BLaER1 (cell line): Measurements from ENCODE around the gene MTA3.
"Not testable (repeated sequence)": the region's sequence is repeated elsewhere in the genome, so short reads cannot be mapped to it uniquely, and the experiment has no call there.

ENCODE experiments used
- H3K27ac ChIP-seq: shearing (Covaris generic); formaldehyde crosslinking; 2 replicates; pipeline ENCODE4 v1.8.1; 2022
- H3K27me3 ChIP-seq: shearing (Covaris generic); formaldehyde crosslinking; 2 replicates; pipeline ENCODE4 v1.8.1; 2022
- H3K36me3 ChIP-seq: shearing (Covaris generic); formaldehyde crosslinking; 2 replicates; pipeline ENCODE4 v1.8.1; 2022
- H3K4me1 ChIP-seq: shearing (Covaris generic); formaldehyde crosslinking; 2 replicates; pipeline ENCODE4 v1.8.1; 2022
- H3K4me2 ChIP-seq: shearing (Covaris generic); formaldehyde crosslinking; 2 replicates; pipeline ENCODE4 v1.8.1; 2022
- H3K4me3 ChIP-seq: shearing (Covaris generic); formaldehyde crosslinking; 2 replicates; pipeline ENCODE4 v1.8.1; 2022
- H3K9ac ChIP-seq: shearing (Covaris generic); formaldehyde crosslinking; 2 replicates; pipeline ENCODE4 v1.8.1; 2022
- H3K9me3 ChIP-seq: shearing (Covaris generic); formaldehyde crosslinking; 2 replicates; pipeline ENCODE4 v1.8.1; 2022
- H4K20me1 ChIP-seq: shearing (Covaris generic); formaldehyde crosslinking; 2 replicates; pipeline ENCODE4 v1.8.1; 2022
- Cebpa-rat ChIP-seq: shearing (Covaris generic); IDR thresholded peaks from 2 replicates; pipeline ENCODE4 v1.8.1; 2022

Gene MTA3

DNA sequence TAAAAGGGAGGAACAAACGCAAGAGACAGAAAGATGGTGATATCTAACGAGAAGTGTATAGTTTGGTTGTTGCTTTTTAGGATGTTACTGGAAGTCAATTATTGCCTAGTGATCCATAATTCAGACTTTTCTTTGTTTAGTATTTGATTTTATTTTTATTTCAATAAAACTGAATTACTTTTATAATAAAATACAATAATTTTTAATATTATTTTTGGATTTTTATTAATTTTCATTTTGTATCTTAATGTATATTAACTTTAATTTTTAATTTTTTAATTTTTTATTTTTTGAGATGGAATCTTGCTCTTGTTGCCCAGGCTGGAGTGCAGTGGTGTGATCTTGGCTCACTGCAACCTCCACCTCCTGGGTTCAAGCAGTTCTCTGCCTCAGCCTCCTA is 55.6 kb downstream of the MTA3 start:
- no peak overlapping the region for H3K9ac ChIP-seq
- H3K27me3 ChIP-seq = no peaks in the 10 kb centered on the region
- H3K4me3 ChIP-seq = no peak overlapping the region
- H3K9me3 ChIP-seq = peaks cover 32% of the 10 kb centered on the region
- peaks cover 49% of the 10 kb centered on the region for H3K36me3 ChIP-seq
- no peak for TF ChIP-seq Cebpa-rat
- no peaks in the 10 kb centered on the region for H4K20me1 ChIP-seq
- H3K27ac ChIP-seq = no peak overlapping the region
- H3K4me2 ChIP-seq = no peak overlapping the region
- no peaks in the 10 kb centered on the region for H3K4me1 ChIP-seq

GRCh38 chr2:42628024-42628423 is 59.6 kb downstream of the MTA3 start:
- not testable (repeated sequence) for H3K9ac ChIP-seq, H3K27me3 ChIP-seq, H3K4me2 ChIP-seq, H4K20me1 ChIP-seq, H3K27ac ChIP-seq, H3K4me3 ChIP-seq, H3K4me1 ChIP-seq
- H3K36me3 ChIP-seq = peaks cover 37% of the 10 kb centered on the region
- peaks cover 17% of the 10 kb centered on the region; the same call in 1 of the 2 replicates for H3K9me3 ChIP-seq

- Histone ChIP-seq H3K4me2 (no peak overlapping the region), H3K9ac (no peak overlapping the region), H3K4me1 (no peaks in the 10 kb centered on the region), H3K4me3 (no peak overlapping the region), H3K36me3 (peaks cover 31% of the 10 kb centered on the region), H3K27me3 (no peaks in the 10 kb centered on the region), H3K27ac (no peak overlapping the region), H3K9me3 (peaks cover 22% of the 10 kb centered on the region; the same call in 1 of the 2 replicates), H4K20me1 (0 out of 2 replicates have a peak, but pooled peaks cover 5% of the 10 kb centered on the region)
- no peak for TF ChIP-seq Cebpa-rat
These were observed 68.5 kb downstream of the MTA3 start for GRCh38 chr2:42636934-42637333.

GRCh38 chr2:42638080-42638784 is 69.8 kb downstream of the MTA3 start:
- TF ChIP-seq Cebpa-rat = no peak
- no peaks in the 10 kb centered on the region for H3K27me3 ChIP-seq
- no peaks in the 10 kb centered on the region for H3K4me1 ChIP-seq
- H3K27ac ChIP-seq = no peak overlapping the region
- peaks cover 9% of the 10 kb centered on the region; the same call in 1 of the 2 replicates for H3K9me3 ChIP-seq
- no peak overlapping the region for H3K9ac ChIP-seq
- H3K36me3 ChIP-seq = peaks cover 23% of the 10 kb centered on the region
- H3K4me3 ChIP-seq = no peak overlapping the region
- no peak overlapping the region for H3K4me2 ChIP-seq
- 0 out of 2 replicates have a peak, but pooled peaks cover 5% of the 10 kb centered on the region for H4K20me1 ChIP-seq

DNA sequence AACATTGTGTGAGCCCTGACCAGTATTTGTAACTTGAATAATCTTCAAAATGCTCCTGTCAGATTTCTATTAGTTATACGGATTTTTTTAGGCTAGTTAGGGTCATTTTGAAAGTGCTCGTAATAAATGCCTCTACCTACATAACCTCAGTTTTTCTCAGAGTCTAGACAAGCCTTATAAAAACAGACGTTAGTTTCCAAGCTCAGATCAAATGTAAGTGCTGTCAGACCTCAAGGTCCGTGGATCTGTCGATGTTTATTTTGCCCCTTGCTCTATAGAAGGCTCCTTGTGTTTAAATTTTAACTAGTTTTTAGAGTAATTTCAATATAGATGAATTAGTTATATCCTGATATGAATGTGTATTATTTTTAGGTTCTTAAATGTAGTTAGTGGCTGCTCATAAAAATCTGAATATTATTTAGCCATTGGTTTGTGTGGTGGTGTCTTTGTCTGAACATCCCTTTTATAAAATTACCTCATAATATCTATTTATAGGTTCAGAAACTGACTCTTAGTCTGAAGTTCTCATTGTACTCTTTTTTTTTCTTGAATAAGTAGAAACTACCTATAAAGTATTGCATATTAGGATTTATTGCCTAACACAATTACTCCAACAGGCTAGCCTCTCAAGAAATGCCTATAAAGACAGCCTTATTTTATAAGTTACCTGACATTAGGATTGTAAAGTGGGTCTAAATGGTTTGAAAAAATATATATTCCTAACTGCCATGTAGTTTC is 71.1 kb downstream of the MTA3 start:
- H3K9me3 ChIP-seq = no peaks in the 10 kb centered on the region
- H3K27ac ChIP-seq = no peak overlapping the region
- H3K27me3 ChIP-seq = no peaks in the 10 kb centered on the region
- H3K4me1 ChIP-seq = no peaks in the 10 kb centered on the region
- no peak overlapping the region for H3K4me2 ChIP-seq
- no peak overlapping the region for H3K9ac ChIP-seq
- no peak overlapping the region for H3K4me3 ChIP-seq
- H4K20me1 ChIP-seq = 0 out of 2 replicates have a peak, but pooled peaks cover 5% of the 10 kb centered on the region
- TF ChIP-seq Cebpa-rat = no peak
- H3K36me3 ChIP-seq = peaks cover 21% of the 10 kb centered on the region

GRCh38 chr2:42640261-42640660 is 71.8 kb downstream of the MTA3 start:
- Histone ChIP-seq H3K36me3 (peaks cover 29% of the 10 kb centered on the region), H3K9ac (no peak overlapping the region), H3K4me1 (no peaks in the 10 kb centered on the region)

GRCh38 chr2:42642371-42642770 is 73.9 kb downstream of the MTA3 start:
- H3K9me3 ChIP-seq = peaks cover 21% of the 10 kb centered on the region
- peaks cover 49% of the 10 kb centered on the region for H3K36me3 ChIP-seq
- H3K4me3 ChIP-seq, H3K4me1 ChIP-seq, H3K27me3 ChIP-seq, H3K27ac ChIP-seq, H4K20me1 ChIP-seq, H3K4me2 ChIP-seq, H3K9ac ChIP-seq: not testable (repeated sequence)

More at GRCh38 chr2:42640261-42640660, 71.8 kb downstream of the MTA3 start:
- Histone ChIP-seq H3K4me2 (no peak overlapping the region), H4K20me1 (0 out of 2 replicates have a peak, but pooled peaks cover 5% of the 10 kb centered on the region), H3K27ac (no peak overlapping the region), H3K9me3 (peaks cover 7% of the 10 kb centered on the region), H3K4me3 (no peak overlapping the region), H3K27me3 (no peaks in the 10 kb centered on the region)
- no peak for TF ChIP-seq Cebpa-rat

GRCh38 chr2:42645551-42645950 is 77.1 kb downstream of the MTA3 start:
- Histone ChIP-seq H3K4me3 (no peak overlapping the region), H3K4me2 (no peak overlapping the region), H3K9me3 (peaks cover 21% of the 10 kb centered on the region), H4K20me1 (no peaks in the 10 kb centered on the region), H3K36me3 (peaks cover 57% of the 10 kb centered on the region), H3K27me3 (no peaks in the 10 kb centered on the region), H3K9ac (no peak overlapping the region), H3K4me1 (peaks cover 11% of the 10 kb centered on the region; the same call in 1 of the 2 replicates), H3K27ac (no peak overlapping the region)
- TF ChIP-seq Cebpa-rat = no peak

DNA sequence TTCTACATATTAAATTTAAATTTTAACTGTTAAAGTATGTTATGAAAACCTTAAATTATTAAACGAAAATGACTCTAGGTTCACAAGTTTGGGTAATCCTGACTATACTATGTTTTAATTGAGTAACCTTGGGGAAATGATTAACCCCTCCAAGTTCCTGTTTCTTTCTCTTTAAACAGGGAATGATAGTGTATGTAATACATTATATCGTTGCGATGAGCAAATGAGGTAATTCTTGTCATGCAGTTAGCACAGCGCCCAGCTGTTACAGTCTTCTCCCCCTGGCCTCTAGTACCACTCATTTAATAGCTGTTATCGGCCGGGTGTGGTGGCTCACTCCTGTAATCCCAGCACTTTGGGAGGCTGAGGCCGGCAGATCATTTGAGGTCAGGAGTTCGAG is 80.4 kb downstream of the MTA3 start:
- no peaks in the 10 kb centered on the region for H4K20me1 ChIP-seq

GRCh38 chr2:42651057-42651456 is 82.6 kb downstream of the MTA3 start:
- Histone ChIP-seq H3K27ac (no peak overlapping the region), H3K4me2 (no peak overlapping the region), H4K20me1 (no peaks in the 10 kb centered on the region), H3K4me3 (no peak overlapping the region), H3K27me3 (no peaks in the 10 kb centered on the region), H3K9ac (no peak overlapping the region), H3K36me3 (peaks cover 43% of the 10 kb centered on the region), H3K4me1 (peaks cover 11% of the 10 kb centered on the region; the same call in 1 of the 2 replicates), H3K9me3 (peaks cover 6% of the 10 kb centered on the region)
- no peak for TF ChIP-seq Cebpa-rat

More for the DNA sequence above, 80.4 kb downstream of the MTA3 start:
- H3K27ac ChIP-seq = no peak overlapping the region
- peaks cover 21% of the 10 kb centered on the region for H3K9me3 ChIP-seq
- no peaks in the 10 kb centered on the region for H3K27me3 ChIP-seq
- peaks cover 11% of the 10 kb centered on the region; the same call in 1 of the 2 replicates for H3K4me1 ChIP-seq
- no peak overlapping the region for H3K9ac ChIP-seq
- H3K36me3 ChIP-seq = peaks cover 54% of the 10 kb centered on the region
- TF ChIP-seq Cebpa-rat = no peak
- H3K4me2 ChIP-seq = no peak overlapping the region; the same call in 1 of the 2 replicates
- no peak overlapping the region for H3K4me3 ChIP-seq
